ENCODE data around the gene TSC22D1. TPM values are rescaled to one million over a fixed set of nuclear protein-coding genes. Genes with fewer than 3 reads are reported as not detected.

Gene TSC22D1
- total RNA-seq, 3 donors from 2014 or later, result 74.2 to 235 (median 232) TPM

- DNase-seq (ENCODE audit: low spot score in 2 of 2), result peak; percentile 93 to 95
- H3K4me1 ChIP-seq, result no peaks in the 10 kb centered on the region
- peak overlapping the region; percentile 86 to 95 (median 89) for H3K4me3 ChIP-seq
- H3K27me3 ChIP-seq, result no peaks in the 10 kb centered on the region
- no peaks in the 10 kb centered on the region for H3K9me3 ChIP-seq
- H3K36me3 ChIP-seq, result no peaks in the 10 kb centered on the region
- H3K27ac ChIP-seq, result peak overlapping the region; percentile 97 to 99
- intact Hi-C loops (cut with DNase I; ENCODE audit: low total_unique reads), result no loop called here
- peak; percentile 9 for TF ChIP-seq POLR2A (IDR thresholded peaks at IDR 0.05)
- peak; percentile 30 to 65 (median 63) for TF ChIP-seq POLR2AphosphoS5 (IDR thresholded peaks at IDR 0.05)
- no peak for TF ChIP-seq CTCF (IDR thresholded peaks at IDR 0.05)
Measured at GRCh38 chr13:44577236-44578066, 1.3 kb upstream of the TSC22D1 start.

GRCh38 chr13:44576351-44577235, 463 bp upstream of the TSC22D1 start:
- intact Hi-C loops (cut with DNase I; ENCODE audit: low total_unique reads), result no loop called here
- TF ChIP-seq POLR2A (IDR thresholded peaks at IDR 0.05), result no peak
- TF ChIP-seq CTCF (IDR thresholded peaks at IDR 0.05), result no peak
- no peak for TF ChIP-seq POLR2AphosphoS5 (IDR thresholded peaks at IDR 0.05)
- Histone ChIP-seq H3K27me3 (no peaks in the 10 kb centered on the region), H3K27ac (peak overlapping the region; percentile 97 to 99), H3K9me3 (no peaks in the 10 kb centered on the region), H3K4me3 (peak overlapping the region; percentile 86 to 95 (median 89)), H3K36me3 (no peaks in the 10 kb centered on the region), H3K4me1 (no peaks in the 10 kb centered on the region)
- no peak for DNase-seq (ENCODE audit: low spot score in 2 of 2)

- no peak for TF ChIP-seq POLR2AphosphoS5 (IDR thresholded peaks at IDR 0.05)
- no peak for TF ChIP-seq CTCF (IDR thresholded peaks at IDR 0.05)
- no peak for TF ChIP-seq POLR2A (IDR thresholded peaks at IDR 0.05)
- no peak for DNase-seq (ENCODE audit: low spot score in 2 of 2)
- Histone ChIP-seq H3K9me3 (no peaks in the 10 kb centered on the region), H3K27ac (peak overlapping the region in 1 of 2 donors; percentile 99), H3K4me3 (peak overlapping the region; percentile 86 to 95 (median 89)), H3K36me3 (no peaks in the 10 kb centered on the region), H3K4me1 (no peaks in the 10 kb centered on the region), H3K27me3 (no peaks in the 10 kb centered on the region)
- intact Hi-C loops (cut with DNase I; ENCODE audit: low total_unique reads), result no loop called here
Measured at GRCh38 chr13:44575035-44575434, 1.1 kb downstream of the TSC22D1 start.

- intact Hi-C loops (cut with DNase I; ENCODE audit: low total_unique reads), result no loop called here
- Histone ChIP-seq H3K27me3 (no peaks in the 10 kb centered on the region), H3K36me3 (no peaks in the 10 kb centered on the region), H3K4me1 (no peaks in the 10 kb centered on the region), H3K9me3 (no peaks in the 10 kb centered on the region), H3K4me3 (no peak overlapping the region), H3K27ac (no peak overlapping the region)
- TF ChIP-seq CTCF (IDR thresholded peaks at IDR 0.05), result peak in 1 of 3 donors; percentile 2
- TF ChIP-seq POLR2AphosphoS5 (IDR thresholded peaks at IDR 0.05), result no peak
- DNase-seq (ENCODE audit: low spot score in 2 of 2), result no peak
Measured at GRCh38 chr13:44574466-44574855, 1.7 kb downstream of the TSC22D1 start.
